ENCODE results near the gene SGMS2.

Gene SGMS2

DNA sequence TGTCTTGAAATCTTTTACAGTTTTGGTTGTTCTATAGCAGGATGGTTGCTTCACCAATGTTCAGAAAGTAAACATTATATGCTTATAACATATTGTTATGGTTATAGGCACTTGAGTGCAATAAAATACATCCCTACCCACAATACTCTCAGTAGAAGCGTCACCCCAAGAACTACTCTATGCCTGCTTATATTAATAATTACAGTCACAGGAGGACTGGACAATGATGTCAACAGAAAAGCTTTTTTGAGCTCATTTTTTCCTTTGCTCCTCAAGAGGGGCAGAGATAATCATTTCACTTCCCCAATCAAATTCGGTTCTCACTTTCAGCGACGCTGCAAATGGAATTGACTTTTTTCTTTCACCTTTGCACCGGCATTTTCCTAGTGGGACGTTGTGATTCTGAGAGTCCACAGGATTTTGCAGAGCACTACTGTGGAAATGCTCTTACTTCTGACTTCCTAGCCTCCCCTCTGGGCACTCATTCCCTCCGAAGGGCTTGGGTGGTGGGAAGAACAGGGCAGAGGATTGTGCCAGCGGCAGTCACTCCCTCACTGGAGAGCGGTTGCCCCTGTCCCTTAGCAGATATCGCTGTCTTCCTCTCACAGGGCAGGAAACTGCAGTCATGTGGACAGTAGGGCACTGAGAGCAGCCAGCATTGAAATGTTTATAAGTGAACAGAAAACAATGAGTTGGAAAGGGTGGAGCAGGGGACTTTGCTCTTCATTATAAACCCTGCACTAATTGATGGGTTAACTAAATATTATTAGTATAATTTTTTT is 24.9 kb upstream of the SGMS2 start:
- ChIA-PET CTCF (interaction anchor here (0.6 to 0.7 kb wide), 2 partner anchors 12 to 174 kb away, joined by 3 to 4 read pairs; no protein-coding TSS in a partner anchor), POLR2A (no interaction called here)
- DNase-seq (ENCODE audit: extremely low spot score) = no peak
- TF ChIP-seq ELF4 (IDR thresholded peaks at IDR 0.05) = no peak
- TF ChIP-seq SUZ12 (IDR thresholded peaks at IDR 0.05) = no peak
- no peak for TF ChIP-seq CTBP1 (IDR thresholded peaks at IDR 0.05; ENCODE audit: borderline replicate concordance)
- no peak for TF ChIP-seq ZNF384 (IDR thresholded peaks at IDR 0.05)
- TF ChIP-seq NFRKB (IDR thresholded peaks at IDR 0.05) = no peak
- TF ChIP-seq FOXK2 (IDR thresholded peaks at IDR 0.05) = no peak
- no peak for TF ChIP-seq FOXA1 (IDR thresholded peaks at IDR 0.05)
- TF ChIP-seq TARDBP (IDR thresholded peaks at IDR 0.05) = no peak

DNA sequence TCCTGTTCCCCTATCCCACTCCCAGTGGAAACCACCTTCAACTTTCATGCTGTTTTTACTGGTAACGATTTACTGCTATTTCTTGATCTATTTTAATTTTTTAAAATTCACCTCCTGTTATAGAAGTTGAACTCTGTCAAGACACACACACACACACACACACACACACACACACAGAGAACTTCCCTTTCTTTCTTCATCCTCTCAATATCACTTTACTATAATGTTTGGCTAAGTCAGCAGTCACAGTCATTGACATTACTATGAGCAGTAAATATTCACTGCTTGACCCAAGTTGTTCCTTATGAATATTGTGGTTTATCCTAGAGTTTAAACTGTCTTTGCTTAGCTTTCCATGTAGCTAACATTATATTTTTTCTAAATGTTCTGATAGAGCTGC is 24.0 kb upstream of the SGMS2 start:
- POLR2A ChIA-PET = no interaction called here
- TF ChIP-seq, protein P1, sequence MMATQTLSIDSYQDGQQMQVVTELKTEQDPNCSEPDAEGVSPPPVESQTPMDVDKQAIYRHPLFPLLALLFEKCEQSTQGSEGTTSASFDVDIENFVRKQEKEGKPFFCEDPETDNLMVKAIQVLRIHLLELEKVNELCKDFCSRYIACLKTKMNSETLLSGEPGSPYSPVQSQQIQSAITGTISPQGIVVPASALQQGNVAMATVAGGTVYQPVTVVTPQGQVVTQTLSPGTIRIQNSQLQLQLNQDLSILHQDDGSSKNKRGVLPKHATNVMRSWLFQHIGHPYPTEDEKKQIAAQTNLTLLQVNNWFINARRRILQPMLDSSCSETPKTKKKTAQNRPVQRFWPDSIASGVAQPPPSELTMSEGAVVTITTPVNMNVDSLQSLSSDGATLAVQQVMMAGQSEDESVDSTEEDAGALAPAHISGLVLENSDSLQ (IDR thresholded peaks at IDR 0.05) = no peak
- no peak for DNase-seq (ENCODE audit: extremely low spot score)
- CTCF ChIA-PET = interaction anchor here (0.7 kb wide), 1 partner anchor 173 kb away, joined by 3 read pairs; no protein-coding TSS in a partner anchor

DNA sequence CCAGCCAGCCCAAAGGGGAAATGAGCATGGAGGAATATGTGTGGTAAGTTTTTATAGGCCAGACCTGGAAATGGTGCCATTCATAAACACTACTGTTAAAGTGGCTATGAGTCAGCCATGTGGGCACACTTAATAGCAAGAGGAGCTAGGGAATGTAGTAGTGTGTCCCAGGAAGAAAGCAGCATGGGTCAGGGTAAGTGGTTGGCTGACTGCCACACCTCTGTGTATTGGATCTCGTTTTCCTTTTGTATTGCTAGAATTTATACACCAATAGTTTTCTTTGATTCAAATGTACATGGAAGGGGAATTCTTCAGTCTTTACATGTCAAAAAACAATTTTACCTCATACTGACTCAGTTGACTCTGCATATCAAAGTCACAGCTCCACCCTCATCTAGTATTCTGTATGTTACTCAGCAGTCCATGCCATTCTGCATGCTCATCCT is 22.9 kb upstream of the SGMS2 start:
- ChIA-PET POLR2A (no interaction called here), CTCF (no interaction called here)
- no peak for DNase-seq (ENCODE audit: extremely low spot score)
- TF ChIP-seq ARNT (IDR thresholded peaks at IDR 0.05) = no peak
- TF ChIP-seq, protein P1 (IDR thresholded peaks at IDR 0.05) = no peak
- TF ChIP-seq SP1 (IDR thresholded peaks at IDR 0.05) = no peak
- TF ChIP-seq CTBP1 (IDR thresholded peaks at IDR 0.05; ENCODE audit: borderline replicate concordance) = no peak
- no peak for TF ChIP-seq FOXK2 (IDR thresholded peaks at IDR 0.05)
- TF ChIP-seq HDGF (IDR thresholded peaks at IDR 0.05; ENCODE audit: borderline replicate concordance) = no peak
- TF ChIP-seq NFRKB (IDR thresholded peaks at IDR 0.05) = no peak
- no peak for TF ChIP-seq LEF1 (IDR thresholded peaks at IDR 0.05; ENCODE audit: borderline replicate concordance)
- TF ChIP-seq ELF4 (IDR thresholded peaks at IDR 0.05) = no peak
- TF ChIP-seq SUZ12 (IDR thresholded peaks at IDR 0.05) = no peak
- no peak for TF ChIP-seq L3MBTL2 (conservative IDR thresholded peaks at IDR 0.05)
- TF ChIP-seq FOXM1 (IDR thresholded peaks at IDR 0.05; ENCODE audit: borderline replicate concordance) = no peak
- TF ChIP-seq TARDBP (IDR thresholded peaks at IDR 0.05) = no peak
- TF ChIP-seq BHLHE40 (IDR thresholded peaks at IDR 0.05; ENCODE audit: borderline replicate concordance) = no peak
- TF ChIP-seq FOXA1 (IDR thresholded peaks at IDR 0.05) = no peak
- no peak for TF ChIP-seq ZNF384 (IDR thresholded peaks at IDR 0.05)

DNA sequence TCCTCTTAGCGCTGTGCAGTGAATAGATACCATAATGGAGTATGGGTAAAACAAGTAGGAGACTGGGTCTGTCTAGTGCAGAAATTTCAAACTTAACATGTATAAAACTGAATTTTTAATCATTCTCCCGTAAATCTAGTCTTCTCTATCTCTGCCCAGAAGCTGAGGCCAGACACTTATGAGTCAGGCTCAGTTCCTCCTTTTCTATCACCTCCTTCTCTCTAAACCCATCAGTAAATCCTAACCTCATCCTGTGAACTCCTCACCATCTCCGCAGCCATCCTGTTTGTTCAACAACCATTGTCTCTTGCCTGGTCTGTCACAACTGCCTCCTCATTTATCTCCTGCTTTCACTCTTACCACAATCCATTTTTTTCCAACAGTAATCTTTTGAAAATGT is 19.8 kb upstream of the SGMS2 start:
- ChIA-PET POLR2A (no interaction called here), CTCF (no interaction called here)
- no peak for DNase-seq (ENCODE audit: extremely low spot score)
- no peak for TF ChIP-seq ELF4 (IDR thresholded peaks at IDR 0.05)
- no peak for TF ChIP-seq BHLHE40 (IDR thresholded peaks at IDR 0.05; ENCODE audit: borderline replicate concordance)
- no peak for TF ChIP-seq FOXM1 (IDR thresholded peaks at IDR 0.05; ENCODE audit: borderline replicate concordance)
- TF ChIP-seq LEF1 (IDR thresholded peaks at IDR 0.05; ENCODE audit: borderline replicate concordance) = no peak
- TF ChIP-seq CTBP1 (IDR thresholded peaks at IDR 0.05; ENCODE audit: borderline replicate concordance) = no peak
- no peak for TF ChIP-seq FOXA1 (IDR thresholded peaks at IDR 0.05)
- TF ChIP-seq, protein P1 (IDR thresholded peaks at IDR 0.05) = no peak
- TF ChIP-seq NFRKB (IDR thresholded peaks at IDR 0.05) = no peak
- TF ChIP-seq TARDBP (IDR thresholded peaks at IDR 0.05) = no peak
- no peak for TF ChIP-seq HDGF (IDR thresholded peaks at IDR 0.05; ENCODE audit: borderline replicate concordance)
- TF ChIP-seq SUZ12 (IDR thresholded peaks at IDR 0.05) = no peak
- no peak for TF ChIP-seq L3MBTL2 (conservative IDR thresholded peaks at IDR 0.05)
- no peak for TF ChIP-seq FOXK2 (IDR thresholded peaks at IDR 0.05)
- TF ChIP-seq ARNT (IDR thresholded peaks at IDR 0.05) = no peak
- TF ChIP-seq ZNF384 (IDR thresholded peaks at IDR 0.05) = no peak
- TF ChIP-seq SP1 (IDR thresholded peaks at IDR 0.05) = no peak

DNA sequence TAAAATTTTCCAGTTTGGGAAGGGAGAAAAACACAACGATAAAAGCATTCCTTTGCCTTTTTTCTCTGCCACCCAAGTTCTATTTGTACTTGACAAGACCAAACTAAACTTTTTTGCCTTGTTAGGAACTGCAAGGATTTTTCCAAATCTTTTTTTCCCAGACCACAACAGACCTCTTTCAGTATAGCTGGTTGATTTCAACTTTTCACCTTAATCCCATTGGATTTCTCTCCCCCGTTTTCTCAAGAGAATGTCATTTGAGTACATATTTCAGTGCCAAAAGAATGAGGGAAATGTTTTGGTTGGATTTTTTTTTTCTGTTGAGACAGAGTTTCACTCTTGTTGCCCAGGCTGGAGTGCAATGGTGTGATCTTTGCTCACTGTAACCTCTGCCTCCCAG is 18.5 kb upstream of the SGMS2 start:
- ChIA-PET CTCF (interaction anchor here (1.2 kb wide), 1 partner anchor 41 kb away, joined by 3 read pairs; no protein-coding TSS in a partner anchor), POLR2A (no interaction called here)
- TF ChIP-seq NFRKB (IDR thresholded peaks at IDR 0.05) = no peak
- TF ChIP-seq, protein P1 (IDR thresholded peaks at IDR 0.05) = no peak
- no peak for TF ChIP-seq BHLHE40 (IDR thresholded peaks at IDR 0.05; ENCODE audit: borderline replicate concordance)
- no peak for TF ChIP-seq CTBP1 (IDR thresholded peaks at IDR 0.05; ENCODE audit: borderline replicate concordance)
- no peak for TF ChIP-seq FOXA1 (IDR thresholded peaks at IDR 0.05)
- TF ChIP-seq ARNT (IDR thresholded peaks at IDR 0.05) = no peak
- TF ChIP-seq HDGF (IDR thresholded peaks at IDR 0.05; ENCODE audit: borderline replicate concordance) = no peak
- TF ChIP-seq ZNF384 (IDR thresholded peaks at IDR 0.05) = no peak
- TF ChIP-seq LEF1 (IDR thresholded peaks at IDR 0.05; ENCODE audit: borderline replicate concordance) = no peak
- DNase-seq (ENCODE audit: extremely low spot score) = no peak

DNA sequence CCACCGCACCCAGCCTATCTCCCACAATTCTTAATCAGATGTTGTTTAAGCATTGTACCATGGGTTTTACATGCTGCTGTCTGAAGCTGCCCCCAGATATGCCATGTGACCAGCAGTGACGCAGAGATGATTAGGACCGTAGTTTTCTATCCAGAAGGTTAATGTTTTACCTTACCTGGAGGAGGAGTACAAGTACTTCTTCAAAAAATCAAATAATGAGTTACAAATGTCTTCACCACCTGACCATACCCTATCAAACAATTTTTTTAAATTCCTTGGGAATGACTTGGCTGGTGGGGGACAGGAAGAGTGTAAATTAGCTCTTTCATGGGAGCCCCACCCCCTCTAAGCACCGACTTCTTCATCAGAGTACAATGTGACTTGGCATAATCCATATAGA is 16.2 kb upstream of the SGMS2 start:
- TF ChIP-seq SUZ12 (IDR thresholded peaks at IDR 0.05) (no peak), NFRKB (IDR thresholded peaks at IDR 0.05) (no peak), FOXA1 (IDR thresholded peaks at IDR 0.05) (no peak), SP1 (IDR thresholded peaks at IDR 0.05) (no peak), HDGF (IDR thresholded peaks at IDR 0.05; ENCODE audit: borderline replicate concordance) (no peak), ELF4 (IDR thresholded peaks at IDR 0.05) (no peak), ZNF384 (IDR thresholded peaks at IDR 0.05) (no peak), FOXK2 (IDR thresholded peaks at IDR 0.05) (no peak), FOXM1 (IDR thresholded peaks at IDR 0.05; ENCODE audit: borderline replicate concordance) (no peak), TARDBP (IDR thresholded peaks at IDR 0.05) (no peak), ARNT (IDR thresholded peaks at IDR 0.05) (no peak), LEF1 (IDR thresholded peaks at IDR 0.05; ENCODE audit: borderline replicate concordance) (no peak), CTBP1 (IDR thresholded peaks at IDR 0.05; ENCODE audit: borderline replicate concordance) (no peak), BHLHE40 (IDR thresholded peaks at IDR 0.05; ENCODE audit: borderline replicate concordance) (no peak), L3MBTL2 (conservative IDR thresholded peaks at IDR 0.05) (no peak)
- TF ChIP-seq, protein P1 (IDR thresholded peaks at IDR 0.05) = no peak
- no peak for DNase-seq (ENCODE audit: extremely low spot score)
- ChIA-PET POLR2A (no interaction called here), CTCF (no interaction called here)

Measured in HEK293T (cell line).